Coronary artery (tissue), 2 donors: ENCODE results near the gene TXNL1.
"Not testable (repeated sequence)": the region's sequence is repeated elsewhere in the genome, so short reads cannot be mapped to it uniquely, and the experiment has no call there.

Experiments
- DNase-seq: peaks from one replicate; pipeline ENCODE4 v3.0.0-alpha.2; 2017; ENCODE audit warnings: low spot score
- H3K27ac ChIP-seq, 2 donors: fragments of 200-600 bp; sonication (generic); one replicate each; pipeline ENCODE4 v1.5.1; 2016 to 2019
- H3K4me3 ChIP-seq: fragments of 200-600 bp; sonication (generic); 2 replicates; pipeline ENCODE4 v1.5.1; 2016; ENCODE audit warnings: mild to moderate bottlenecking, moderate library complexity
- CTCF ChIP-seq: fragments of 200-600 bp; sonication (generic); IDR thresholded peaks from one replicate; pipeline ENCODE4 v1.5.1; 2019; ENCODE audit warnings: antibody characterized with exemption

The TXNL1 gene

GRCh38 chr18:56662902-56663301 is 24.5 kb upstream of the TXNL1 start:
- H3K27ac ChIP-seq: no peak overlapping the region
- H3K4me3 ChIP-seq: no peak overlapping the region
- no peak for TF ChIP-seq CTCF
- DNase-seq: no peak

- no peak for TF ChIP-seq CTCF
- Histone ChIP-seq H3K4me3 (no peak overlapping the region), H3K27ac (no peak overlapping the region)
- no peak for DNase-seq
These were observed 24.1 kb upstream of the TXNL1 start for GRCh38 chr18:56662502-56662901.

GRCh38 chr18:56662063-56662408 is 23.6 kb upstream of the TXNL1 start:
- Histone ChIP-seq H3K4me3 (no peak overlapping the region), H3K27ac (no peak overlapping the region)
- DNase-seq: no peak
- TF ChIP-seq CTCF: no peak

DNA sequence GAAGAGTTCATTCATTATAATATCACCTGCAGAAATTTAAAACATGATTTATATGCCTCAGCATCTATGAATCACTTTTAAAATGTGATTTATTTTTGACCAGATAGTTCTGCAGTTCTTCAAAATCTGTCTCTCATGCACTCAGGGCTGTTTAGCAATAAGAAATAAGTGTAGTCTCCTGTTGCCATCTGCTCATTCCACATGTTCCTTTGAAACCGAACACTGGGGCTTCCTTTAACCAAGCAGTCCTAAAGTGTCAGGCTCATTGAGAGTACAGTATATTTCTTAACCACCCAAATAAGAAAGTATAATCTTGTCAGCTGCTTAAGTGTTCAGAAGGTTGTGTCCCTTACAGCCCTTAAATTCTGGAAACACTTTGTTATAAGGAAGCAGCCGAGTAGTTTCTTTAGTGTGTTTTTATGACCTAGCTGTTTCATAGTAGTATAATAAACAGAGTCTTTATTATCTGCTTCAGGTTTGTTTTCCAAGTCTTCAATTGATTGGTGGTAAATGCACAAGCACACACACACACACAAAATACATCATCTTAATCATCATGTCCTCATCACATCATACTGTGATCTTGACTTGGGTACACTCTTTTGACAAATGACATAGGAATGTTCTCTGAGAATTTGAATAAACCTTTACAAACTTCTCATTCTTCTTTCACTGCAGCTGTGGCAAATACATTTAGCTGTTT is 23.1 kb upstream of the TXNL1 start:
- TF ChIP-seq CTCF: no peak
- Histone ChIP-seq H3K27ac (no peak overlapping the region), H3K4me3 (no peak overlapping the region)
- no peak for DNase-seq

DNA sequence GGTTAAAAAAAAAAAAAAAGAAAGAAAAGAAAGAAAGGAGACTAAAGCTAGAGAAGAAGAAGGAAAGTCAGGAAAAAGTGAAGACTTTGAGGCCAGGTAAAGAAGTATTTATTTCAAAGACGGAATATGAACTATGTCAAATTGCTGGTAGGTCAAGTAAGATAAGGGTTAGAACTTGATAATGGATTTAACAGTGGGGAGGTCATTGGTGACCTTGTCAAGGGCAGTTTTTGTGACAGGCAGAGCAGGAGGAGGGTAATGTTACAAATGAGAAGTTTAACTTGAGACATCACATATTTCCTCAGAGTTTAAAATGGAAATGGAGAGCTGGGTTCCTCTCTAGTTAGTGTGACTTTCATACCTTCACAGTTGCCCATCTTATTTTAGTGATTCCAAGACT is 22.3 kb upstream of the TXNL1 start:
- H3K27ac ChIP-seq: no peak overlapping the region
- no peak overlapping the region for H3K4me3 ChIP-seq
- no peak for TF ChIP-seq CTCF
- no peak for DNase-seq

- DNase-seq: no peak
- no peak overlapping the region for H3K4me3 ChIP-seq
- no peak for TF ChIP-seq CTCF
- H3K27ac ChIP-seq: no peak overlapping the region
These were observed 20.7 kb upstream of the TXNL1 start for GRCh38 chr18:56659111-56659510.

- Histone ChIP-seq H3K27ac (no peak overlapping the region), H3K4me3 (no peak overlapping the region)
- TF ChIP-seq CTCF: no peak
- DNase-seq: no peak
These were observed 19.9 kb upstream of the TXNL1 start for GRCh38 chr18:56658261-56658660.

DNA sequence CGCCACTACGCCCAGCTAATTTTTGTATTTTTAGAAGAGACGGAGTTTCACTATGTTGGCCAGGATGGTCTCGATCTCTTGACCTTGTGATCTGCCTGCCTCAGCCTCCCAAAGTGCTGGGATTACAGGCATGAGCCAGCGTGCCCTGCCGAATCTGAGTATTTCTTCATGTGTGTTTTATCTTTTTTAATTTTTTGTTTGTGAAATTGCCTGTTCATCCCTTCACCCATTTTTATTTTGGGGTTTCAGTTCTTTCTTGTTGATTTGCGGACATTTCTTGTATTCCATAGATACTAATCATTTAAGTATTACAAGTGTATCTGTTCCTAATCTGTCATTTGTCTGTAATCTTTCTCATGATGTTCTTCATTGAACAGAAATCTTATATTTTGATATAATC is 15.9 kb upstream of the TXNL1 start:
- DNase-seq, H3K27ac ChIP-seq, H3K4me3 ChIP-seq: not testable (repeated sequence)
